ENCODE data around the gene RFXANK.
"Not testable (repeated sequence)": the region's sequence is repeated elsewhere in the genome, so short reads cannot be mapped to it uniquely, and the experiment has no call there.

The RFXANK gene

DNA sequence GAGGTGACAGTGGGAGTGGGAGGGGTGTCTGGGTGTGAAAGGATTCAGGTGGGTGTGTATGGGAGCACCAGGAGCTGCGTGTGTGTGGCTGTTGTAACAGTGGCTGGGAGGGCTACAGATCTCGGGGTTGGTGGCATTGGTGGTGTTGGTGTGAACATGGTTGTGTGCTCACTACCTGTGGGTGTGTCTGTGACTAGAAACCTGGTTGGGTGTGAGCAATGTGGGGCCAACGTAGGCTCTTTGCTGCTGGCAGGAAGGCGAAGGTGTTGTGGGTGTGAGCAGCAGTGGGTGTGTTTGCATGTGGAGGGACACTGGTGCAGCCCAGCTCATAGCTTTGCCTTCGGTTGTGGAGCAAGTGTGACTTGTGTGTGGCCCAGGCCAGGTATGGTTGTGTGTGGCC, 14.9 kb downstream of the RFXANK start:
- DNase-seq, result no peak

DNA sequence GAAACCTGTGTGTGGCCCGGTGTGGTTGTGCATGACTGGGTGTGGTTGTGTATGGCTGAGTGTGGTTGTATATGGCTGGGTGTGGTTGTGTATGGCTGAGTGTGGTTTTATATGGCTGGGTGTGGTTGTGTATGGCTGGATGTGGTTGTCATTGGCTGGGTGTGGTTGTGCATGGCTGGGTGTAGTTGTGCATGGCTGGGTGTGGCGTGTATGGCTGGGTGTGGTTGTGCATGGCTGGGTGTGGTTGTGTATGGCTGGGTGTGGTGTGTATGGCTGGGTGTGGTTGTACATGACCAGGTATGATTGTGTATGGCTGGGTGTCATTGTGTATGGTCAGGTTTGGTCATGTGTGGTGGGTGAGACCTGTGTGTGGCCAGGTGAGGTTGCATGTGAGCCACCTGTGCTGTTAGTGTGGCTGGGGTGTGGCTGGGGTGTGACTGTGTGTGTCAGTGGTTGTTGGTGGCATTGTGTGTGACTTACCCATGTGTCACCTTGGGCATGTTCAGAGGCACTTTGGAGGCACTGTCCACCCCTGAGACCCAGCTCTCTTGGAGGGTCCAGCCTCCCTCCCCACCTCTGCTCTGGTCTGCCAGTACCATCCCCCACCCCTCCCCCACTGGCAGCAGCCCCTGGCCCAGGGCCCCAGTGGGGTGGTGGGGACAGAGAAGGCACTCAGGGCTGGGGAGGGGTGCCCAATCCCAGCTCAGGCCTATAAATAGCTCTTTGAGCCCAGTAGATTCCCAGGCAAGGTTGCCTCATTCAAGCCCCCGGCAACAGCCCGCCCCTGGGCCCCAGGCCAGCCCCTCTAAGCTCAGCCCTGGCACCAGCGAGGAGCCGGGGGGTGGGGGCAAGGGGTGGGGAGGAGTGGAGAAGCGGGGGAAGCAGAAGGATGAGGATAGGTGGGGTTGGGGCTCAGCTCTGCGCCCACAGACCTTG, 15.8 kb downstream of the RFXANK start:
- no peak for DNase-seq

DNA sequence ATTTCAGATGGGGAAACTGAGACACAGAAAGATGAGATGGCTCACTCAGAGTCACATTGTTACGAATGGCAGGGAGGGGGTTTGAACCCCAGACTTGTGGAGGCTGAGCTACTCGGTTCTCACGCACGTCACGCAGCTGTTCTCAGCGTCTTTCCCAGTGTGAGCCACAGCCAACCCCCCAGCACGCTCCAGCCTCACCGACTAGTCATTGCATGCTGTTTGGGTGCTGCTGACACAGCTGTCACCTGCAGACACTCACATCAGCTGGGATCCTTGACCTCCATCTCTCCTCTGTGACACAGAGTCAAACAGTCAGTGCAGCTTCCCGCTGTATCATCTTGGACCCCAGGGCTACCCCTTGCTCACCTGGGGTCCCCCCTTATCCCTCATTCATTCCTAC, 17.3 kb downstream of the RFXANK start:
- no peak for DNase-seq

DNA sequence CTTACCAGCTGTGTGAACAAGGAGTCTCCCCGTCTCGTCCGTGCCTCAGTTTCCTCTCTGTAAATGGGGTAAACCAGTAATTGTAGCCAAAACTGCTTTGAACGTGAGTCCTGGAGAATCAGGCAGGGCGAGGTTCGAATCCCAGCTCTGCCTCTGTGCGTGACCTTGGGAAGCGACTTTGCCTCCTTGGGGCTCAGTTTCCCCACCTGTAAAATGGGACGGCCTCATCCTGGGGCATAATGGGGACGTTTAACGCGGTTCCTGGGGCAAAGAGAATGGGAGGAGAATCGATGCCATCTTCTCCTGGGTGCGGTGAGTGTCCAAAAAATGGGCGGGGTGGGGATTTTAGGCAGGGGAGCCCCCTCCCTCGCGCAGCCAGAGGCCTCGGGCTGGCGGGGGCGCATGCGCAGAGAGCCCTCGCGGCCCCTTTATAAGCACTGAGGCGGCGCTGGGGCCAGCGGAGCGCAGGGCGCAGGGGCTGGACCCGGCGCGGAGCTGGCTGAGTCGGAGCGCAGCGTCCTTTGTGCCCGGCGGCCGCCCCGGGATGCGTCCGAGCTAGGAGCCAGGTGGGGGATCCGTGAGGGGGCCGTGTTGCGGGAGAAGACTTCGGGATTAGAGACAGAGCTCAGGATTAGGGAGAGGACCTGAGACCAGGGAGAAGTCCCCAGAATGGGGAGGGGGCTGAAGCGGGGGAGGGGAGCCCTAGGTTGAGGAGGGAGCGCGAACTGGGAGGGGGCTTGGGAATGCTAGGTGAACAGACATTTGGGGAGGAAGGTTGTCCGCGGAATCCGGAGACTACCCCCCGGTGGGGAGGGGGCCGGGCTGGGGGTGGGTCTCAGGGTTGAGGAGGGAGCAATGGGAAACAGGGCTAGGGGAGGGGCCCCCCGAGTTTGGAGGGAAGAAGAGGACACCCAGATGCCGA, 19.7 kb downstream of the RFXANK start, which contains the start of gene NCAN:
TSS of gene NCAN (plus strand) at position 460 of the 922 bp plus-strand sequence. CDS start 4,996 bp downstream, outside the sequence.
- DNase-seq, result no peak

DNA sequence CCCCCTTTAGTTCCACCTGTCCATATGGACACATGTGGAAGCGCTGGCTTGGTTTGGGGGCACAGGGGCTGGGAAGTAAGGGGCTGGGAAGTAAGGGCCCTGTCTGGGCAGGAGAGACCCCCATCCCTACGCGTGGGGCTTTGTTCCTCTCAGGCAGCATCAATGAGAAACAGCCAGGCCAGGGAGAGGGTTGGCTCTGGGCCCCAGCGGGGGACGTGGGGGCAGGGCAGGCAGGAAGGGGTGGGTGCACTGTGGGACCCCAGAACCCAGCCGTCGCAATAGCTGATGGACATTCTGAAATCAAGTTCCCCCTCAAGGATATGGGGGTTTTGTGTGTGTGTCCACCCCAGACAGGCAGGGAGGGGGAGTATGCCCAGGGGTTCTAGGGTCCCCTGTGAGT, 20.9 kb downstream of the RFXANK start:
- no peak for DNase-seq

DNA sequence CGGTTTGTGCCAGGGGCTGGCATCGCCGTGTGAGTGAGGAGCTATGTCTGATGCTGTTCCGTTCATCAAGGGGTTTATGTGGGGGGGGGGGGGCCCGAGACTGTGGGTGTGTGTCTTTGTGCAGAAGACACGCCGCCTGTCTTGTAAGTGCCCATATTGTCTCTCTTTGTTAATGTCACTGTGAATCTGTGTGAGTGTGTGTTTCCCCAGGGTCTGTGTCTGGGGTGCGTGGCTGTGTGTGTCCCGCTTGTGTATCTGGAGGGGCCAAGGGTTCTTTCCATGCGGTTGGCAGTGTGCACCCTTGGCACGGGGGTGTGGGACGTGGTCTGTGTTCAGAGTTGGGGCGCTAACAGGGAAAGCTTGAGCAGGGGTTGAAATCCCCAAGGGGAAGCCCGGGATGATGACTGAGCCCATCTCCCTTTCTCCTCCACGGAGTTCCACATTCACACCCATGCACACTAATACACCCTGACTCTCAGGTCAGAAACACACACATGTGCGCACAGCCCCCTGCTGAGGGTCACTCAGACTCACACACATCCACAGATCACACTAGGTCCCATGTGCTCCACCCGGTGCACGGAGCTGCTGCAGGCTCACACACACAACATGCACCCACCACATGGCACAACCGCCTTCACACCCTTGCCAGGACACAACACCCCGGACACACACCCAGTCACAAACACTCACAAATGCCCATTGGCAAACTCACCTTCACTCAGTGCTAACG, 21.5 kb downstream of the RFXANK start:
- no peak for DNase-seq

DNA sequence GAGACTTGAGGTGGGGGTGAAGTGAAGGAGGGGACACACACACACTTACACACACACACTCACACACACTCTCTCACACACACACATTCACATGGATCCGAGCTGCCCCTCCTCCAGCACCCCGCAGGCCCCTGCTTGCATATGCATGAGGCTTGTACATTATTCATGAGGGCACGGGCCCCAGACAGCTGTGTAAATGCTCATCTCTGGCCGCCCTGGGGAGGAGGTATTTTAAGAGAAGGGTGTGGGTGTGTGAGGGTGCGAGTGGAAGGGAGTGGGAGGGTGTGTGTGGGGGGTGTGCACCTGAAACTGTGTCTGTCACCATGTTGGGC, 22.1 kb downstream of the RFXANK start:
- DNase-seq, result no peak

DNA sequence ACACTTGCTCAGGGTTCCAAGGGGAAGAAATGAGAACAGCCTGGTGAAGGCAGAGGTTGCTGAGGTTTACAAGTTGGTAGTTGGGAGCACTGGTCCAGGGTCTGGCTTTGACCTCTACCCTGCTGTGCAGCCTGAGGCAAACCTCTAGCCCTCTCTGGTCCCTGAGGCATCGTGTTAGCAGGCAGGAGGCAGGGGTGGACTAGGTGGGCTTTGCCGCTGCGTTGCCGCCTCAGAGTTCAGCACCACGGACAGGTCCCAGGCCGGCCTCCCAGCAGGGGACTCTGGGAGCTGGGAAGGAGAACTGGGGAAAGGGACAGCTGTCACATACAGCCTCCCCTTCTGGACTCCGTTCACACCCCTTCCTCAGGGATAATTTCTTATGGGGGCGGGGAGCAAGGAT, 22.8 kb downstream of the RFXANK start:
- peak; percentile 31 for DNase-seq

DNA sequence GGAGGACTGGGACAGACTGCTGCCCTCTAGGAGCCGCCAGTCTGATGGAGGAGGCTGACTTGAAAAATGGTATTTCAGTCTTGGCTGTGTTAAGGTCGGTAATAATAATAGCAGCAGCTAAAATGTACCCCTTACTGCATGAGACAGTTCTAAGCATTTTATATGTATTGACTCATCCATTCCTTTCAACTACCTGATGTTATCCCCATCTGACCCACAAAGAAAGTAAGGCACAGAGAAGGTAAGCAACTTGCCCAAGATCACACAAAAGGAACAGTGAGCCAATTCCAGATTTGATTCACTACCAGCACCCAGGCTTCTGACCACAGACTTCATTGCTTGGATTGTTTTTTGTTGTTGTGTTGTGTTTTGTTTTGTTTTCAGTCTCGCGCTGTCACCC, 23.7 kb downstream of the RFXANK start:
- DNase-seq, result no peak

DNA sequence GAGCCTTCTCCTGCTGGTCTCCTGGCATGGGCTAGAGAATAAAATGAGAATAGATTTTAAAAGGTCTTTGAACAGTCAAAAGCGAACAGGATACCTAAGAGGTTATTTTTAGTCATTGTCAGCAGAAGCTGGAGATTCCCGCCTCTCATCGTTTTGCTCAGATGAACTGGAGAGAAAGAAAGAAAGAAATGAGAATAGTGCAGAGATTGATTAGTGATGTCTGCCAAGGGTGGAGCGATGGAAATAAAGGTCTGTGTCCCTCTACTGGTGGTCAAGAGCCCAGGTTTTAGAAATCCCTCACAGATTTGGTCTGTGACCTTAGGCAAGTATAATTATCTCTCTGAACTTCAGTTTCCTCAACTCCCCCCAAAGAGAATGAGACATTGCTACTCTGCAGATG, 25.0 kb downstream of the RFXANK start:
- DNase-seq, result no peak

DNA sequence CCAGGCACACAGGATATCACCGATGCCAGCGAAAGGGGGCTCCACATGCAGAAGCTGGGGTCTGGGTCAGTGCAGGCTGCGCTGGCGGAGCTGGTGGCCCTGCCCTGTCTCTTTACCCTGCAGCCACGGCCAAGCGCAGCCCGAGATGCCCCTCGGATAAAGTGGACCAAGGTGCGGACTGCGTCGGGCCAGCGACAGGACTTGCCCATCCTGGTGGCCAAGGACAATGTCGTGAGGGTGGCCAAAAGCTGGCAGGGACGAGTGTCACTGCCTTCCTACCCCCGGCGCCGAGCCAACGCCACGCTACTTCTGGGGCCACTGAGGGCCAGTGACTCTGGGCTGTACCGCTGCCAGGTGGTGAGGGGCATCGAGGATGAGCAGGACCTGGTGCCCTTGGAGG, 26.9 kb downstream of the RFXANK start:
- no peak for DNase-seq

DNA sequence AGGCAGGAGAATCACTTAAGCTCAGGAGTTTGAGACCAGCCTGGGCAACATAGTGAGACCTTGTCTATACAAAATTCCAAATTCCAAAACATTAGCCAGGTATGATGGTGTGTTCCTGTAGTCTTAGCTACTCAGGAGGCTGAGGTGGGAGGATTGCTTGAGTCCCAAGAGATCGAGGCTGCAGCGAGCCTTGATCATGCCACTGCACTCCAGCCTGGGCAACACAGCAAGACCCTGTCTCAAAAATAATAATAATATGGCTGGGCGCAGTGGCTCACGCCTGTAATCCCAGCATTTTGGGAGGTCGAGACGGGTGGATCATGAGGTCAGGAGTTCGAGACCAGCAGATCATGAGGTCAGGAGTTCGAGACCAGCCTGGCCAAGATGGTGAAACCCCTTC, 28.9 kb downstream of the RFXANK start:
- not testable (repeated sequence) for DNase-seq

DNA sequence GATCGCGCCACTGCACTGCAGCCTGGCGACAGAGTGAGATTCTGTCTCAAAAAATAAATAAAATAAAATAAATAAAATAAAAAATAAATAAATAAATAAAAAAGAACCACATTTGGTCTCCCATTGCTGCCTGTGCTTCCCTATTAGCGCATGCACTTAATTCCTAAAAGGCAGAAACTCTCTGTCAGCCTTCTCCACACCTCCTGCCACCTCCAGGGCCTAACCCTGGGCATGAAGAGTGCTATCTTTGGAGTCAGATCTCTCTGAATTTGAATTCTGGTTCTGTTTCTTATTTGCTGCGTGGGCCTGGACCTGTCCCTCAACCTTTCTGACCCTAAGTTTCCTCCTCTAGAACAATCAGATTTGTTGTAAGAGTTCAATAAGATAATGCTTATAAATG, 31.0 kb downstream of the RFXANK start:
- DNase-seq, result no peak

DNA sequence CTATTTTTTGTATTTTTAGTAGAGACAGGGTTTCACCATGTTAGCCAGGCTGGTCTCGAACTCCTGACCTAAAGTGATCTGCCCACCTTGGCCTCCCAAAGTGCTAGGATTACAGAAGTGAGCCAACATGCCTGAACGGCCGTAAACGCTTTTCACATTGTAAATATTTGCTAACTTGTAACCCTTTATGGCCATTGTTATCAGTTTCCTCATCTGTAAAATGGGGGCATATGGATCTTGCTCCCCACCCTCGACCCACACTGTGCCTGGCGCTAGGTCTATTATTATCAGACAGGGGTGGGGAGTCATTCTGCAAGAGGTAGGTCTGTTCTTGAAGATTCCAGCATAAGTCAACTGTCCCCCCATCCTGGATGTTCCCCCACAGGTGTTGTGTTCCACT, 31.6 kb downstream of the RFXANK start:
- DNase-seq, result no peak

DNA sequence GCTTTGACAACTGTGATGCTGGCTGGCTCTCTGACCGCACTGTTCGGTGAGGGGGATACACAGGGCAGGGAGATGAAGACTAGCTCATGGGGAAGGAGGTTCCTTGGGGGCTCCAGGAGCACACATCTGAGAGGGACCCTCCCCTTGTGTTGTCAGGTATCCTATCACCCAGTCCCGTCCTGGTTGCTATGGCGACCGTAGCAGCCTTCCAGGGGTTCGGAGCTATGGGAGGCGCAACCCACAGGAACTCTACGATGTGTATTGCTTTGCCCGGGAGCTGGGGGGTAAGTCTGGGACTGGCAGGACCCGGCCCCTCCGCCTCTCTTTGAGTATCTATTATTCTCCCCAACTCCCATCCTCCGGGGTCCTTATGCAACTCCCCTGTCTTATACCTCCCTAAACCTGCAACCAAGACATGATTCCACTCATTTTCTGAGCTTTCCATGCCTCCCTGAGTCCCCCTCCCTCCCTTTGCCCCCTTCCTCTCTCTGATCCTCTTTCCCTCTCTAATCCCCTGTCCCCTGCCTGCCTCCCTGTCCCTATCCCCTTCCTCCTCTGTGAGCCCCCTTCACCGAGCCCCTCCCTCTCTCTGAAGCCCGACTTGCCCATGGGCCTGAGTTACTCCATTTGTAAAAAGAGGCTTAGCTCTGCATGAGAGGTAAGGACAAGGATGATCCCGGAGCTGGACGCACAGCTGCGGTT, 32.2 kb downstream of the RFXANK start:
- DNase-seq, result no peak

DNA sequence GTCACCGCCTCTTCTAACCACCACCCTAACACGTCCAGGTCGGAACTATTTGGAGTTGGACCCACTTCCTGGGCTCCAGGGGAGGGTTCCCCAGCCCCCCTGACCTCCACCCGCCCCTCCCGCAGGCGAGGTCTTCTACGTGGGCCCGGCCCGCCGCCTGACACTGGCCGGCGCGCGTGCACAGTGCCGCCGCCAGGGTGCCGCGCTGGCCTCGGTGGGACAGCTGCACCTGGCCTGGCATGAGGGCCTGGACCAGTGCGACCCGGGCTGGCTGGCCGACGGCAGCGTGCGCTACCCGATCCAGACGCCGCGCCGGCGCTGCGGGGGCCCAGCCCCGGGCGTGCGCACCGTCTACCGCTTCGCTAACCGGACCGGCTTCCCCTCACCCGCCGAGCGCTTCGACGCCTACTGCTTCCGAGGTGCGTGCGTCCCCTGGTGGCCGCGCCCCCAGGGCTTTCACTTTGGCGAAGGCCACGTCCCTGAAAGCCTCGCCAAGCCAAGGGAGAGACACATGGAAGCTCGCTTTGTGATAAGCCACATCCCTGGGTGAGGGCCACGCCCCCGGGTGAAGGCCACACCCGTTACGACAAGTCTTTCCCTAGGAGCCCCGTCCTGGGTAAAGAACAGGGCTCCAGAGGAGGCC, 32.9 kb downstream of the RFXANK start:
- DNase-seq, result peak; percentile 38

DNA sequence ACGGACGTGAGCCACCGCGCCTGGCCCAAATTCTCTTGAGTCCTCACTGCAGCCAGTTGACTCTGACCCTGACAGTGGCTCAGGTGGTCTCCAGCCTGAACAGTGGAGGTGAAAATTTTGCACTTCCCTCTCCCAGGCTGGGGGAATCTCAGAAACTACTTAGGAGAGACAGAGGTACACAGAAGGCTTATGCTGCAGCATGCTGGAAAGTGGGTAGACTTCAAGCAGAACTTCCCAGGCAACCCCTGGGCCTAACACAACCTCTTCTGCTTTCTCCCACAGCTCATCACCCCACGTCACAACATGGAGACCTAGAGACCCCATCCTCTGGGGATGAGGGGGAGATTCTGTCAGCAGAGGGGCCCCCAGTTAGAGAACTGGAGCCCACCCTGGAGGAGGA, 34.1 kb downstream of the RFXANK start:
- DNase-seq, result no peak

DNA sequence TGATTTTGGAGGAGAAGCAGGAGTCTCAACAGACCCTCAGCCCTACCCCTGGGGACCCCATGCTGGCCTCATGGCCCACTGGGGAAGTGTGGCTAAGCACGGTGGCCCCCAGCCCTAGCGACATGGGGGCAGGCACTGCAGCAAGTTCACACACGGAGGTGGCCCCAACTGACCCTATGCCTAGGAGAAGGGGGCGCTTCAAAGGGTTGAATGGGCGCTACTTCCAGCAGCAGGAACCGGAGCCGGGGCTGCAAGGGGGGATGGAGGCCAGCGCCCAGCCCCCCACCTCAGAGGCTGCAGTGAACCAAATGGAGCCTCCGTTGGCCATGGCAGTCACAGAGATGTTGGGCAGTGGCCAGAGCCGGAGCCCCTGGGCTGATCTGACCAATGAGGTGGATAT, 34.6 kb downstream of the RFXANK start:
- no peak for DNase-seq

DNA sequence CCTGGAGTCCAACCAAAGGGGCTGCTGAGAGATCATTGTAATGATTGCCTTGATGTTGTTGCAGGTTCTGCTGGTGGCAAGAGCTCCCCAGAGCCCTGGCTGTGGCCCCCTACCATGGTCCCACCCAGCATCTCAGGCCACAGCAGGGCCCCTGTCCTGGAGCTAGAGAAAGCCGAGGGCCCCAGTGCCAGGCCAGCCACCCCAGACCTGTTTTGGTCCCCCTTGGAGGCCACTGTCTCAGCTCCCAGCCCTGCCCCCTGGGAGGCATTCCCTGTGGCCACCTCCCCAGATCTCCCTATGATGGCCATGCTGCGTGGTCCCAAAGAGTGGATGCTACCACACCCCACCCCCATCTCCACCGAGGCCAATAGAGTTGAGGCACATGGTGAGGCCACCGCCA, 35.2 kb downstream of the RFXANK start:
- DNase-seq, result no peak

DNA sequence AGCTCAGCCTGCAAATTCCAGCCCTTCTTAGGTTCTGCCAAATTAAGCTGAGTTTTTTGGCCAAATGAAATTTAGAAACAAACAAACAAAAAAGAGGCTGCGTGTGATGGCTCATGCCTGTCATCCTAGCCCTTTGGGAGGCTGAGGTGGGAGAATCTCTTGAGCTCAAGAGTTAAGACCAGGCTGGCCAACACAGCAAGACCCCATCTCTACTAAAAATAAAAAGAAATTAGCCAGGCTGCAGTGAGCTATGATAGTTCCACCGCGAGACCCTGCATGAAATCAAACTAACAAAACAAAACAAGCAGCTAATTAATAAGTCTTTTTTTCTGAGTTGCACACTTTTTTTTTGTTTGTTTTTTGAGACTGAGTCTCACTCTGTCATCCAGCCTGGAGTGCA, 37.6 kb downstream of the RFXANK start:
- no peak for DNase-seq

DNA sequence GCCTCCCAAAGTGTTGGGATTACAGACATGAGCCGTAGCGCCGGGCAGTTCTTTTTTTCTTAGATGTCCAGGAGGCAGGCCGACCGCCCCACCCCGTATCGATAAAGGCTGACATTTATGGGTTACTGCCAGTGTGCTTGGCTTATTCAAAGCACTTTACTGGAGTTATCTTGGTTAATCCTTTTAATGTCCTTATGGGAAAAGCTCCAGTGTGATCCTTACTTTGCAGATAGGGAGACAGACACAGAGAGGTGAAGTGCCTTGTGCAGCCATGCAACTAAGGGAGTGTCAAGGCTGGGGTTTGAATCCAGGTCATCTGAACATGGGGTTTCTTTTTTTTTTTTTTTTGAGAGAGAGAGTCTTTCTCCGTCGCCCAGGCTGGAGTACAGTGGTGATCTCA, 38.9 kb downstream of the RFXANK start:
- DNase-seq, result no peak

DNA sequence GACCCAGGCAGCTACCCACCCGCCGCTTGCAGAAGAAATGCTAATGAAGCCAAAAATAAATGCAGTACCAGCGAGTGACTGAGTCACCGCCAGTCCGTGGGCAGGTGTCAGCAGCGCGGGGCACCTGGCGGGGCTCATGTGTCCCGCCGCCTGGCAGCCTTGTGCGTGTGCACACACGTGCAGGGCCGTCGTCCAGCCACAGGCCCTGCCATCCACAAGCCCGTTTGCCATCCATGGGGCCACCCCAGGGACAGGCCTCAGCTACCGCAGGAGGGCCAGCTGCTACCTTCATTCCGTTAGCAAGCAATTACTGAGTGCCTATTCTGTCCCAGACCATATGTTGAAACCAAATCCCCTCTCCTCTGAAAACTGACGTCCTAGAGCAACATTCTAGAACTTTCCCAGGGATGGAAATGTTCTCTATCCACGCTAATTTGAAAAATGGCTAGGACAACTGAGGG, 40.2 kb downstream of the RFXANK start:
- no peak for DNase-seq

All from GDM1 (cell line).